ENCODE data around the gene ANKRD36B. TPM values are rescaled to one million over a fixed set of nuclear protein-coding genes. Genes with fewer than 3 reads are reported as not detected.

ANKRD36B gene
- 182 TPM for total RNA-seq

GRCh38 chr2:97589598-97590510, at the start of gene ANKRD36B:
TSS of gene ANKRD36B (minus strand) at chr2:97589877. CDS start at chr2:97589685, 192 bp downstream.

Other genes with a start within 250 kb of the ANKRD36B start
- 90.7 TPM for gene COX5B, start 56.2 kb upstream of the ANKRD36B start, total RNA-seq
- 49.9 TPM for gene ACTR1B, start 74.2 kb upstream of the ANKRD36B start, total RNA-seq
- 16.2 TPM for gene C2orf92, start 79.8 kb upstream of the ANKRD36B start, total RNA-seq
- gene ZAP70, start 123.7 kb upstream of the ANKRD36B start, total RNA-seq: 1.5 TPM

Data from camera-type eye (tissue), 1 donor.